Stomach (tissue), 19 donors: ENCODE measurements around the gene DNAJB5. TPM values are rescaled to one million over a fixed set of nuclear protein-coding genes. Genes with fewer than 3 reads are reported as not detected.
"Not testable (repeated sequence)": the region's sequence is repeated elsewhere in the genome, so short reads cannot be mapped to it uniquely, and the experiment has no call there.

Experiments
- DNase-seq, 2 donors: peaks; one replicate each; pipeline versions ENCODE4 v3.0.0 to v3.0.0-alpha.2; 2013 to 2019
- H3K27ac ChIP-seq, 5 donors: fragments of 200-600 bp in 4 of 5; sonication (generic) in 4 of 5; one replicate each; pipeline ENCODE4 v1.5.1; 2013 to 2019; ENCODE audit warnings: mild to moderate bottlenecking in 1 of 5, moderate library complexity in 1 of 5
- H3K27me3 ChIP-seq, 3 donors: fragments of 200-600 bp; sonication (generic); one replicate each; pipeline ENCODE4 v1.5.1; 2017 to 2019; ENCODE audit warnings: mixed run types in 1 of 3
- H3K36me3 ChIP-seq, 4 donors: fragments of 200-600 bp; sonication (generic); 1 replicate in 3 of 4; 2 replicates in 1 of 4; pipeline ENCODE4 v1.5.1; 2016 to 2019
- H3K4me1 ChIP-seq, 4 donors: fragments of 200-600 bp; sonication (generic); one replicate each; pipeline ENCODE4 v1.5.1; 2016 to 2019
- H3K4me3 ChIP-seq, 4 donors: fragments of 200-600 bp; sonication (generic) in 3 of 4; one replicate each; pipeline ENCODE4 v1.5.1; 2016 to 2019; ENCODE audit warnings: mild to moderate bottlenecking in 1 of 4
- H3K9me3 ChIP-seq, 4 donors: fragments of 200-600 bp; sonication (generic); one replicate each; pipeline ENCODE4 v1.5.1; 2016 to 2019
- EP300 ChIP-seq: sonication (generic); formaldehyde crosslinking; IDR thresholded peaks from one replicate; pipeline ENCODE4 v1.6.1; 2017; ENCODE audit warnings: antibody characterized with exemption
- POLR2A ChIP-seq, 4 donors: fragments of 450-650 bp; IDR thresholded peaks; one replicate each; pipeline ENCODE4 v1.6.1; 2016; ENCODE audit warnings: antibody characterized with exemption in 4 of 4, control low read depth in 2 of 4, mild to moderate bottlenecking in 1 of 4, moderate library complexity in 1 of 4
- POLR2AphosphoS5 ChIP-seq, 3 donors: sonication (generic); formaldehyde crosslinking; IDR thresholded peaks; one replicate each; pipeline ENCODE4 v1.6.1; 2016; ENCODE audit warnings: antibody characterized with exemption in 3 of 3
- WGBS, 5 donors: extraction: QIAGEN DNeasy Blood & Tissue Kit in 3 of 5; methylation state at CpG; one replicate each; pipeline versions ENCODE4 v1.1.5 to v1.1.7; 2013 to 2018; 5-methylcytosine and 5-hydroxymethylcytosine counted together
- intact Hi-C: fragments of 100-400 bp; cut with DNase I; formaldehyde crosslinking; loops from one replicate; pipeline ENCODE4 v1.15.1; 2023; ENCODE audit warnings: low total_unique reads
- long read RNA-seq, 10 donors: transcript quantifications; one replicate each; lab custom pipeline, GENCODE V29; 2026
- polyA plus RNA-seq, 3 donors: library from polyadenylated mRNA; stranded (reverse); fragments of 200-250 nt; gene quantifications; one replicate each; pipeline ENCODE4 v1.2.3, GENCODE V29; 2013
- total RNA-seq, 5 donors: library from RNA; depleted of rRNA; stranded (reverse); fragments of >200 nt; gene quantifications; one replicate each; pipeline versions ENCODE4 v1.1.0 to v1.2.3, GENCODE V29; 2014 to 2016
- TF ChIP-seq, protein P1 (sequence below), 7 experiments: fragments of 450-650 bp in 4 of 7; fragments of 200-600 bp in 3 of 7; sonication (generic) in 3 of 7; IDR thresholded peaks; one replicate each; pipeline ENCODE4 v1.5.1; 2016 to 2019; ENCODE audit warnings: antibody characterized with exemption in 7 of 7, control low read depth in 2 of 7, mild to moderate bottlenecking in 1 of 7
- donor health status: healthy with polysubstance abuse.
- donor health status: Bipolar disorder and iron deficiency.
- donor health status: healthy.

DNAJB5 gene
- total RNA-seq (10 to 100 TPM in 3 of 5 donors, 1 to 10 TPM in 2; 1.2 to 79.0 (median 24.0) TPM), polyA plus RNA-seq (10 to 100 TPM in 1 of 3 donors, 1 to 10 TPM in 2; 7.6 to 35.8 (median 7.7) TPM)
- long read RNA-seq, donor 1, full-length matches to known transcripts = 10 of 27 reads
- long read RNA-seq, donor 1, partial matches to known transcripts = 17 of 27 reads
- long read RNA-seq, donor 1, other reads (novel, unspliced or antisense) = 0 of 27 reads
- long read RNA-seq, donor 2, transcript DNAJB5-201 (4 exons, 2,391 nt) = major isoform, 11 of 28 reads
- long read RNA-seq, donor 2, partial matches to known transcripts = 15 of 28 reads
- long read RNA-seq, donor 2, other reads (novel, unspliced or antisense) = 0 of 28 reads
- long read RNA-seq, donor 3, partial matches to known transcripts = 0 of 4 reads
- long read RNA-seq, donor 3, other reads (novel, unspliced or antisense) = 0 of 4 reads
- long read RNA-seq, donor 4, partial matches to known transcripts = 0 of 2 reads
- long read RNA-seq, donor 4, other reads (novel, unspliced or antisense) = 0 of 2 reads
- long read RNA-seq, donor 5, full-length matches to known transcripts = 6 of 6 reads
- long read RNA-seq, donor 5, partial matches to known transcripts = 0 of 6 reads
- long read RNA-seq, donor 5, other reads (novel, unspliced or antisense) = 0 of 6 reads
- long read RNA-seq, donor 6, full-length matches to known transcripts = 18 of 18 reads
- long read RNA-seq, donor 6, partial matches to known transcripts = 0 of 18 reads
- long read RNA-seq, donor 6, other reads (novel, unspliced or antisense) = 0 of 18 reads
- long read RNA-seq, donor 7, full-length matches to known transcripts = 11 of 29 reads
- long read RNA-seq, donor 7, partial matches to known transcripts = 18 of 29 reads
- long read RNA-seq, donor 7, other reads (novel, unspliced or antisense) = 0 of 29 reads
- long read RNA-seq, donor 8, transcript DNAJB5-201 (4 exons, 2,391 nt) = major isoform, 6 of 6 reads
- long read RNA-seq, donor 8, partial matches to known transcripts = 0 of 6 reads
- long read RNA-seq, donor 8, other reads (novel, unspliced or antisense) = 0 of 6 reads
- long read RNA-seq, donor 9, full-length matches to known transcripts = 6 of 6 reads
- long read RNA-seq, donor 9, partial matches to known transcripts = 0 of 6 reads
- long read RNA-seq, donor 9, other reads (novel, unspliced or antisense) = 0 of 6 reads
- long read RNA-seq, donor 10 = 0 reads

DNA sequence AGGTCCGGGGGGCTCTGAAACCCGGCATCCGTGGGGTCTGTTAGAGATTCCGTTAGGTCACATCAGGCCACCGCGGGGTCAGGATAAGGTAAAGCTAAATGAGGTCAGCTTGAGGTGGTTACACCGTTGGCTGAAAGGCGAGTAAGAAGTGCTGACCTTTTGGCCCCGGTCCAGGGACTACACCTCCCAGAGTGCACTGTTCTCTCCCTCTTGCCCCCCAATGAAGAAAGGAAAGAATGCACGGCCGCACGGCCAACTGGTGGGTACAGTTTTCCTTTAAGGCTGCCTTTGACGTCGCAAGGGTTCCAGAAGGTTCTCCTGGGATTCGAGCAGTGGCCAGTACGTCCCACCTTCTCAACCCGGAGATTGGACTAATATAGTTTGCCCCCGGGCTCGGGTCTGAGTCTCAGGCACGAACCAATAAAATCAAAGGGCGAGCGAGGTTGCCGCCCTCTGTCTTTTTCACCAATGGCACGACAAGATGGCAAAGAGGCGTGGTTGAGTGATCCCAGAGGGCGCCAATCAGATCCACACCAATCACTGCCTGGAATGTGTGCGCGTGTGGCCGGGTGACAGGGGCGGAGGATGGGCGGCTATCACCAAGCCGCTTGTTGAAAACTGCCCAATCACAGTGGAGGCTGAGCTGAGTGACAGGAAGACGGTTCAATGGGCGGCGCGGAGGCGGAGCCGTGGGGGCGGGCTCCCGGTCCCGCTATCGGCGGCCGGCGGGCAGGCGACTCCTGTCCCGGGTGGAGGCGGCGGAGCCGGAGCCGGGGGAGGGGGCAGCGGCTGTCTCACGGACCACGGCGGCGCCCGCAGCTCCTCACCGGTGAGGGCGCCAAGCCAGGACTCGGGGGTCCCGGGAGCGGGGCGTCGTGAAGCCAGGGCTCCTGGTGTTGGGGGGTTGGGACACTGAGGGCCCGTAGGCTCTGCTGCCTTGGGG lies at the start of gene DNAJB5:
Gene DNAJB5, plus strand, starts transcription at position 743 of the 943 bp plus-strand sequence. CDS start 886 bp downstream, outside the sequence.
- WGBS, 5 donors = 0 to 1% (median 0%) methylated on average over 47 to 65 of the region's 65 CpGs
- TF ChIP-seq, protein P1, sequence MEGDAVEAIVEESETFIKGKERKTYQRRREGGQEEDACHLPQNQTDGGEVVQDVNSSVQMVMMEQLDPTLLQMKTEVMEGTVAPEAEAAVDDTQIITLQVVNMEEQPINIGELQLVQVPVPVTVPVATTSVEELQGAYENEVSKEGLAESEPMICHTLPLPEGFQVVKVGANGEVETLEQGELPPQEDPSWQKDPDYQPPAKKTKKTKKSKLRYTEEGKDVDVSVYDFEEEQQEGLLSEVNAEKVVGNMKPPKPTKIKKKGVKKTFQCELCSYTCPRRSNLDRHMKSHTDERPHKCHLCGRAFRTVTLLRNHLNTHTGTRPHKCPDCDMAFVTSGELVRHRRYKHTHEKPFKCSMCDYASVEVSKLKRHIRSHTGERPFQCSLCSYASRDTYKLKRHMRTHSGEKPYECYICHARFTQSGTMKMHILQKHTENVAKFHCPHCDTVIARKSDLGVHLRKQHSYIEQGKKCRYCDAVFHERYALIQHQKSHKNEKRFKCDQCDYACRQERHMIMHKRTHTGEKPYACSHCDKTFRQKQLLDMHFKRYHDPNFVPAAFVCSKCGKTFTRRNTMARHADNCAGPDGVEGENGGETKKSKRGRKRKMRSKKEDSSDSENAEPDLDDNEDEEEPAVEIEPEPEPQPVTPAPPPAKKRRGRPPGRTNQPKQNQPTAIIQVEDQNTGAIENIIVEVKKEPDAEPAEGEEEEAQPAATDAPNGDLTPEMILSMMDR (IDR thresholded peaks at IDR 0.05) = no peak
- TF ChIP-seq POLR2A (IDR thresholded peaks at IDR 0.05) (peak in 2 of 4 donors; percentile 20 to 54), POLR2AphosphoS5 (IDR thresholded peaks at IDR 0.05) (peak; percentile 67 to 78 (median 75)), EP300 (peak; percentile 60)
- Histone ChIP-seq H3K4me1 (peaks cover 33 to 70% (median 52%) of the 10 kb centered on the region in 4 donors), H3K36me3 (no peaks in the 10 kb centered on the region), H3K27me3 (no peaks in the 10 kb centered on the region), H3K27ac (peak within 1 kb of the TSS; percentile 87 to 99 (median 91)), H3K9me3 (no peaks in the 10 kb centered on the region), H3K4me3 (peak within 1 kb of the TSS; percentile 64 to 93 (median 78))
- peak; percentile 99 to 100 for DNase-seq
- intact Hi-C loops = no loop called here

GRCh38 chr9:34939989-34940388 lies 49.6 kb upstream of the DNAJB5 start:
- H3K4me3 ChIP-seq, H3K36me3 ChIP-seq, H3K27me3 ChIP-seq, H3K4me1 ChIP-seq, DNase-seq, H3K9me3 ChIP-seq, H3K27ac ChIP-seq, intact Hi-C loops: not testable (repeated sequence)

DNA sequence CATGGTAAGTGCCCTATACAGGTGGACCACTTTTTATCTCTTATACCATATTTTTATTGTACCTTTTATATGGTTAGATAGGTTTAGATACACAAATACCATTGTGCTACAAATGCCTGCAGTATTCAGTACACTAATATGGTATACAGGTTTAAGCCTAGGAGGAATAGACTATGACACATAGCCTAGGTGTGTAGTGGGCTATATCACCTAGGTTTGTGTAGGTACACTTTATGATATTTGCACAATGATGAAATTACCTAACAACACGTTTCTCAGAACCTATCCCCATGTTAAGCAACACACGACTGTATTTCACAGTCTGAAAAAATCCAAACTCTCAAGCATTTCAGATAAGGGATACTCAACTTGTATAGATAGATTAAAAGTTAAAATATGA lies 41.1 kb upstream of the DNAJB5 start:
- Histone ChIP-seq H3K36me3 (no peaks in the 10 kb centered on the region), H3K9me3 (no peaks in the 10 kb centered on the region), H3K27ac (no peak overlapping the region), H3K4me1 (no peaks in the 10 kb centered on the region), H3K27me3 (no peaks in the 10 kb centered on the region), H3K4me3 (no peak overlapping the region)
- intact Hi-C loops = no loop called here
- no peak for TF ChIP-seq POLR2AphosphoS5 (IDR thresholded peaks at IDR 0.05)
- TF ChIP-seq, protein P1 (IDR thresholded peaks at IDR 0.05) = no peak
- no peak for TF ChIP-seq POLR2A (IDR thresholded peaks at IDR 0.05)
- no peak for TF ChIP-seq EP300
- DNase-seq = no peak
- 38 to 75% (median 49%) methylated on average over 2 of the region's 2 CpGs for WGBS, 5 donors

- no peak for TF ChIP-seq POLR2A (IDR thresholded peaks at IDR 0.05)
- no peak for TF ChIP-seq POLR2AphosphoS5 (IDR thresholded peaks at IDR 0.05)
- no peak for TF ChIP-seq EP300
- TF ChIP-seq, protein P1 (IDR thresholded peaks at IDR 0.05) = no peak
- intact Hi-C loops = no loop called here
- no peak overlapping the region for H3K4me3 ChIP-seq
- H3K4me1 ChIP-seq = peaks cover 8 to 13% (median 11%) of the 10 kb centered on the region in 4 donors
- peaks cover 0 to 32% (median 29%) of the 10 kb centered on the region in 3 donors for H3K27me3 ChIP-seq
- no peak overlapping the region for H3K27ac ChIP-seq
- no peak for DNase-seq
- H3K9me3 ChIP-seq = no peaks in the 10 kb centered on the region
- 91 to 96% (median 94%) methylated on average over 2 of the region's 2 CpGs for WGBS, 5 donors
- no peaks in the 10 kb centered on the region for H3K36me3 ChIP-seq
Measured at GRCh38 chr9:34954225-34954624, 35.3 kb upstream of the DNAJB5 start.

GRCh38 chr9:34956066-34956465 lies 33.5 kb upstream of the DNAJB5 start:
- H3K27ac ChIP-seq, H3K9me3 ChIP-seq, H3K36me3 ChIP-seq, intact Hi-C loops, H3K4me3 ChIP-seq, DNase-seq: not testable (repeated sequence)
- H3K27me3 ChIP-seq = peaks cover 0 to 50% (median 36%) of the 10 kb centered on the region in 3 donors
- 84 to 93% (median 90%) methylated on average over 7 of the region's 7 CpGs for WGBS, 5 donors
- peaks cover 8 to 13% (median 11%) of the 10 kb centered on the region in 4 donors for H3K4me1 ChIP-seq
